NCI-H1436 treated with DMSO at 0.1 percent for 48 hours (cell line): ENCODE results near the gene LMO3.

Experiments
- DNase-seq: peaks from one replicate; lab custom pipeline; 2025; lab: John Stamatoyannopoulos, UW

Gene LMO3

DNA sequence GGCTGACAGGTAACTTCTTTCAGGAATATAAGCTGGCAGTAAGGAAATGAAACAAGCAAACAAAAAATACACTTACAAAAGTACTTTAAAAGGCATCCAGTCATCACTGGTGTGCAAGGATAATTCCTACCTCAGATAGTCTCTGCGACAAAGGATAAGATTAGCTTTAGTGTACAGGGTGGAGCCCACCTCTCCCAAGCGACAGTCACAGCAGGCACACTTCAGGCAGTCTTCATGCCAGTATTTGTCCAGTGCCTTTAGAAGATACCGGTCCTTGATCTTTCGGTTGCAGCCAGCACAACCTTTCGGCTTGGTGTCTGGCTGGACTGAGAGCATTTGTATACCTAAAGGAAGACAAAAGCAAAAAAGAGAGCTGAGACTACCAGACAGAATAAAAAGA lies 5.4 kb downstream of the LMO3 start:
- no peak for DNase-seq

DNA sequence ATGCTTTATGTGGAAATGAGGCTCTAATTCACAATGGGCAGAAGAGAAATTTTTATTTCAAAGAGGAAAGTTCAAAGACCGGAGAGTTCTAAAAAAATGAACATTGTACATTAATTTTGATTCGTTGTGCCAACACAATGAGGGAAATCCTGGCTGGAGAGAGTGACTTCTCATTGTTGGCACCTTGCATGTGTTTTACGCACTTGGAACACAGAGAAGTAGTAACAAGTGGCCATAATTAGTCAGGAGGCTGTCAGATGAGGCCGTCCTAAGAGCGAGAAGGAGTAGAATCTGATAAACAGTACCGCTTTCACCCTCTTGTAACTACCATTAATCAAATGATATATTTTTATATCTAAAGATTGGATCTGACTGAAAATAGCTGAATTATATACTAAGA lies 6.9 kb downstream of the LMO3 start:
- no peak for DNase-seq

GRCh38 chr12:16594797-16595196 lies 11.2 kb downstream of the LMO3 start:
- no peak for DNase-seq

GRCh38 chr12:16593546-16593945 lies 12.4 kb downstream of the LMO3 start:
- no peak for DNase-seq

GRCh38 chr12:16590645-16591044 lies 15.3 kb downstream of the LMO3 start:
- no peak for DNase-seq

DNA sequence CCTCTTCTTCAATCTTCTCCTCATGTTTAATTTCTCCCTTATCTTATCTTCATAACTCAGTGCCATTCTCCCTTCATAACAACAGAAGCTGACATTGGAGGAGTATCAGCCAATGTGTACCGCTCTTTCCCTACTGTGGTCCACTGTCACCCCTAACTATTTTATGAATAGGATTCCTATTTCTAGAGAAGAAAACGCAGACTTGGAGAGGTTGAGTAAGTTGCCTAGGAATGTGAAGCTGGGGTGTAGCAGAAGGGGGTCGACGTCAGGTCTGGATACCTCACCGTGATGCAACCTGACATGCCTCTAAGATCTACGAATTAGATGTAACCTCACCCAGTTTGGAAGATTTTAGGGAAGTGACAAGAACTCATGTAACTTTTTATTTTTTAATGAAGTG lies 17.1 kb downstream of the LMO3 start:
- no peak for DNase-seq

DNA sequence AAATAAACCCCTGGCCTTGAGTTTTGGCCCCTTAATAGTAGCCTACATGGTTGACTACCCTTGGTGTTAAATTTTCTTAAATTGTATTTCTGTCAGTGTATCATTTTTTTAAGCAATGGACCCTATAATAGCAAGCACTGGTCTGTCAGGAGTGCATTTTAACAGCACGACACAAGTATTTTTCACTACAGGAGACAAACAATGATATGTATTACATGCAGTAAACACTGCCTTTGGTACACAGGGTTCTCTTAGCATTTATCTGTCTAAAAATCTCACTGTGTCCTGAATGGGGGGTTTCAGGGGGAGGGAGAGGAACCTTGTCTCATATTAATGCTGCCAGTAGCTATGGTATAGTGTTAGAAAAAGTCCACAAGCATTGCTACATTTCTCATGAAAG lies 18.4 kb downstream of the LMO3 start:
- no peak for DNase-seq

DNA sequence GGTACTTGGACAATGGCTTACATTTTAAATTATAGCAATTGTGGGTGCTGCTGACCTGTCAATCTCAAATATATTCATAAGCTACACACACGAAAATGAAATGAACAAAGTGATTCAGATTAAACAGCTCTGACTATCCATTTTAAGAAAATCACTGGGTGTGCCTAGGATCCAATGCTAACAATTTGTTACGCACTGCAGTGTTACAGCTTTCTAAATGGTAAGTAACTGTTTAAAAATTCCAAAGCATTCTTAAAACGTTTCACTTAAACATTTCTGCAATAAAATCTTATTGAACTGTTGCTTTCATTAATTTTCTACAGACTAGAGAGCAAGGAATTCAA lies 18.9 kb downstream of the LMO3 start:
- no peak for DNase-seq

DNA sequence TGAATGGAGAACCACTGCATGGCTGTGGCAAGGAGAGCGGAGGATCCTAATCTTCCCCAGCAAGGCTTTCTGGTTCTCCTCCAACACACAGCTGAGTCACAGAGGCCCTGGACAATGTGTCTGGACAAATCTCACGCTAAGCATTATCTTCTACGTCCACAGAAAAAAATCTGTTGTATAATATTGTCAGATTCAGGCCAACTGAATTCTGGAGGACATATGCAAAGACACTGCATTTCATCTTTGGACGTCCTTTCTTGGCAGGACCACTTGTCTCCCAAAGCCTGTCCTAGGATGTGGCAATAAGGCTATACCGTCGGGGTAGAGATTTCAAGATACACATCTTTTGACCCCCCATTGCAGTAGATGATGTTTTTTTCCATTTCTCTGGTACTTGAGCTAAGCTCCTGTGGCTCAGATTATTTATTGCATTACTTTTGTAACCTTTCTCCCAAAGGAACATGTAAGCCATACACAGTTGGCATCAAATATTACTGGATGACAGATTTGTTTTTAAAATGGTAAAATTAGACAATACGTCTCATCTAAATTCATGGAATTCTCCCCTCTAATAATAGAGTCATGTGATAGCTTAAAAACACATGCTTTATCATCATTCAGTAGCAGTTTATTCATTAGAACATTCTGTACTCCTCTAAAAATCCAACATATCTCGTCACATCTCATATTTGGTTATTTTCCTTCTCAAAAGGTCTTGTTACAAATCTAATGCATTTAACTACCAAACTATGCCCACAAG lies 19.4 kb downstream of the LMO3 start:
- DNase-seq = no peak

DNA sequence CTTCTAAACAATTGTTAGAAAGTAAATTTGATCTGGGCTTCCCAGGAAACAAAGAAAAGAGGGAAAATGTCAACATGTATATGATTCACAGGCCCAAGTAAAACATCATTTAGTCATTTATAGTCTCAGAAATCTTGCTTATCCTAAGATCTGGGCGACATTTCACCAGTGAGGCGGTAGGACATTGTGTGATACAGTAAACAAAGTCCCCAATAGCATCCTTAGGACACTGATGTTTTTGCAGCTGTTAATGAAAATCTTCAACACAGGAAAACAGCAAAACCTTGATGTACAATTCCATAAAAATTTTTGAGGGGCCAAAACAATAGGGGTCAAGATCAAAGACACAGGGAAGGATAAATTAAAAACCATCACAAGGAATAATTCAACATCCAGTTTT lies 20.2 kb downstream of the LMO3 start:
- DNase-seq = no peak

- DNase-seq = no peak
Measured at GRCh38 chr12:16583969-16584745, 21.8 kb downstream of the LMO3 start.

GRCh38 chr12:16581416-16581815 lies 24.5 kb downstream of the LMO3 start:
- no peak for DNase-seq

DNA sequence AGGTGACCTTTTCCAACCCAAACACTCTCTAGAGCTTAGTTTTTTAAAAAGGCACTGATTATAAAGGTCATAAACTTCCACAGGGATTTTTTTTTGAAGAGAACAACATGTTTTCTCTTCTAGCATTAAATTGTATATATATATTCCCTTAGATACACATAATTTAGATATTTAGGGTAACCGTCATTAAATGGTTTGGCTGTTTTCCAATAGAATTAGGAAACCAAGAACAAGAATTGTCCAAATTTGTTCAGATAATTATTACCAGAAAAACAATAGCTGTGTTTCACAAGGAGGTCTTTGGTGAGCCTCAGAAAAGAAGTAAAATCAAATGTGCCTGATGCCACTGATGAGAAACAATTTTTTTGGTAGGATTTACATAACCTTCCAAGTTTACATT lies 26.9 kb downstream of the LMO3 start:
- DNase-seq = no peak

GRCh38 chr12:16573398-16574077 lies 32.4 kb downstream of the LMO3 start:
- no peak for DNase-seq

- DNase-seq = no peak
Measured at GRCh38 chr12:16568873-16569272, 37.1 kb downstream of the LMO3 start.

GRCh38 chr12:16564675-16565074 lies 41.3 kb downstream of the LMO3 start:
- no peak for DNase-seq

GRCh38 chr12:16563504-16563903 lies 42.5 kb downstream of the LMO3 start:
- no peak for DNase-seq

GRCh38 chr12:16562921-16563320 lies 43.0 kb downstream of the LMO3 start:
- no peak for DNase-seq

DNA sequence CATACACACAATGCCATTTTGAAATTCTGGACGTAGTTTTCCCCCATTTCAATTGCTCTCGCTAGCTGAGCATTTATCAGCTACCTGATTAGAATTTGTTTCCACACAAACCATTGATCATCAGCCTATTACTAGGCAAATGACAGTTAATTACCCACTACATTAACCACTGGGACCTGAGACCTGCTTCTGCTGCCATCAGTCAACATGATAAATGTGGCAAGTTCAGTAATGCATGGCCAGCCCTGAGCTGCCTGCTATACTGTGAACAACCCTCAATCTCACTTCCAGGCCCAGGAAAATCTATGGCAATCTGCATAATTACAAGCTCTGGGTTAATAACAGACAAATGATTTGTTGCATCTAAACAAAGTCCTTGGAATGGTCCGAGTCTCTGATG lies 43.5 kb downstream of the LMO3 start:
- no peak for DNase-seq

DNA sequence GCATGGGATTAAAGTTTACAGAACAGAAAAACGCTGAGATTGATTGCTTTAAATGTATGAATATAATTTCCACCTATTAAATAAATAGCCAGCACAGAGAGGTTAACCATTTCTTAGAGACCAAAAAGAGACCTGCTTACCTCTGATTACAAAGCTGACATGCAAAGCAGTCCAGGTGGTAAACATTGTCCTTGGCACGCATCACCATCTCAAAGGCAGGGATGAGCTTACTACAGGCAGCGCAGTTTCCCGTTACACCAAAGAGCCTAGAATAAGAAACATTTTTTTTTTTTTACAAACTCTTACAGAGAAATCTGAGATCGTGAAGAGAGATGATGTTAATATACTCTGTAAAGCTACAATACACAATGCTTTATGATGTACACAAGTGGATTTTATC lies 45.7 kb downstream of the LMO3 start:
- no peak for DNase-seq

DNA sequence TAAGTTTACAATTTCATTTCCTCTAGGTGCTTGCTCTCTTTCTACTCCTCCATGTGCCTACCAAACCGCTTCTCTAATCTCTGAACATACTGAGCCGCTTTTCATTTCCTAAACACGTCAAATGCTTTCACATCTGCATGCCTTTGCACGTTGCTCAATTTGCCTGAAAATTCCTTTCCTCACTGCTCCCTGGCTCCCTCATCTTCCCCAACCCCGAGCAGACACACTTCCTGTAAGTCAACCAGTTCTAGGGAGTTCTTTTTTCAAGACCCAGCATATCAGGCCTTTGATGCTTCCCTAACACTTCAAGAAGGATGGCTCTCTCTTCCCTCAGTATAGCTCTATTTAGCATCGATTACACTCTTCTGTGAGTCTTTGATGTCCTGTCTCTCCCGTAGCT lies 50.3 kb downstream of the LMO3 start:
- DNase-seq = no peak

DNA sequence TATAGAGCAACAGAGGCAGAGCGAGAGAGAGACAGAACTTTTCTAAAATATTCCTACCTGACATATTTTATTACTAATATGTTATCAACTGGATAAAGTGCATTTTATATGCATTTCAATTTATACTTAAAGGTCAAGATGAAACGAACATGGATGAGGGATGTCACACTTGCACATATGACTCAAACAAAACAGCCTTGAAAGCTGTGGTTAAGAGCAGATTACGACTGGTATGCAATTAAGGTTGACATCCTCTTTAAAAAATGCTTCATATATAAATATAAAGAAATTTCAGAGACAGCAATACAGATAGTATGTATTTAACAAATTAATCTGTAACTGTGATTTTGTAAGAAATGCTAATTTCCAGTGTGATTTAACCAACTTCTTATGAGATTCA lies 52.5 kb downstream of the LMO3 start:
- no peak for DNase-seq

- DNase-seq = no peak
Measured at GRCh38 chr12:16552301-16552700, 53.7 kb downstream of the LMO3 start.
